A549 (cell line): ENCODE data around the gene ADAMTS16. TPM values are rescaled to one million over a fixed set of nuclear protein-coding genes. Genes with fewer than 3 reads are reported as not detected.
A peak's percentile ranks its signal among the peaks of the same experiment; 100 is the strongest.

Source experiments
- ATAC-seq, 2 experiments: fragments of 200-7000 bp in 1 of 2; fragments of >200 bp in 1 of 2; cut with Nextera tagmentation in 1 of 2; cut with Tn5 transposase in 1 of 2; 3 replicates each; pipeline versions ENCODE4 v1.8.0 to v1.9.1; 2018 to 2020; ENCODE audit warnings: mild to moderate bottlenecking in 1 of 2, moderate library complexity in 1 of 2
- CTCF ChIA-PET: fragments of 300-600 bp; sonication (Branson Sonifier 250); formaldehyde crosslinking; extraction: SDS; loops from one replicate; lab custom pipeline; 2021; ENCODE audit warnings: antibody characterized with exemption, inconsistent platforms; lab: Yijun Ruan, JAX
- POLR2A ChIA-PET: fragments of 350-600 bp; formaldehyde crosslinking; extraction: SDS; loops from one replicate; lab custom pipeline; 2021; ENCODE audit warnings: antibody characterized with exemption, inconsistent platforms; lab: Yijun Ruan, JAX
- DNase-seq, 2 experiments: peaks; one replicate each; pipeline versions ENCODE4 v3.0.0 to v3.0.0-alpha.2; 2011 to 2016; ENCODE audit warnings: low read depth in 1 of 2, low spot score in 1 of 2
- FAIRE-seq: peaks from 2 replicates; lab custom pipeline; 2011; peaks lifted over from hg19 to GRCh38; lab: Jason Lieb, UNC
- H3K27ac ChIP-seq, 2 experiments: fragments of >200 bp; sonication (Bioruptor Twin); formaldehyde crosslinking; 3 replicates each; pipeline ENCODE4 v1.5.1; 2016 to 2017
- H3K4me1 ChIP-seq: fragments of >200 bp; sonication (Bioruptor Twin); formaldehyde crosslinking; 3 replicates; pipeline ENCODE4 v1.6.1; 2016
- H3K4me2 ChIP-seq: fragments of >200 bp; sonication (Bioruptor Twin); formaldehyde crosslinking; 3 replicates; pipeline ENCODE4 v1.6.1; 2016
- H3K4me3 ChIP-seq: fragments of >200 bp; sonication (Bioruptor Twin); formaldehyde crosslinking; 3 replicates; pipeline ENCODE4 v1.5.1; 2016
- H3K9me3 ChIP-seq: fragments of >200 bp; sonication (Bioruptor Twin); formaldehyde crosslinking; 3 replicates; pipeline ENCODE4 v1.6.1; 2016
- CBX8 ChIP-seq: fragments of 200-600 bp; sonication (generic); IDR thresholded peaks from 2 replicates; pipeline ENCODE4 v1.6.1; 2016
- CTCF ChIP-seq: fragments of >200 bp; sonication (Bioruptor Twin); formaldehyde crosslinking; IDR thresholded peaks from 3 replicates; pipeline ENCODE4 v1.5.1; 2016
- EHF ChIP-seq: fragments of 250-450 bp; sonication (Bioruptor Pico); IDR thresholded peaks from 2 replicates; pipeline ENCODE4 v1.5.0; 2020; ENCODE audit warnings: mild to moderate bottlenecking
- EHMT2 ChIP-seq: fragments of 200-600 bp; sonication (generic); IDR thresholded peaks from 2 replicates; pipeline ENCODE4 v1.6.1; 2016; ENCODE audit warnings: antibody characterized with exemption, low read depth, mild to moderate bottlenecking, moderate library complexity
- ESRRA ChIP-seq: fragments of 150-350 bp; IDR thresholded peaks from 2 replicates; pipeline ENCODE4 v1.6.1; 2014; ENCODE audit warnings: mild to moderate bottlenecking, low read length, borderline replicate concordance
- FOSB ChIP-seq: fragments of 250-450 bp; sonication (Bioruptor Pico); IDR thresholded peaks from 2 replicates; pipeline ENCODE4 v1.5.0; 2020; ENCODE audit warnings: mild to moderate bottlenecking, moderate library complexity
- FOSL2 ChIP-seq, 2 experiments: fragments of 450-650 bp in 1 of 2; fragments of >200 bp in 1 of 2; sonication (Bioruptor Twin) in 1 of 2; formaldehyde crosslinking; IDR thresholded peaks; 2 replicates each; pipeline versions ENCODE4 v1.5.0 to v1.6.1; 2016 to 2020; ENCODE audit warnings: mild to moderate bottlenecking in 1 of 2, moderate library complexity in 1 of 2
- FOXS1 ChIP-seq: fragments of 250-450 bp; sonication (Bioruptor Pico); IDR thresholded peaks from 2 replicates; pipeline ENCODE4 v1.5.0; 2020; ENCODE audit warnings: mild to moderate bottlenecking, moderate library complexity
- HMGXB4 ChIP-seq: fragments of 250-450 bp; sonication (Bioruptor Pico); IDR thresholded peaks from 2 replicates; pipeline ENCODE4 v1.5.0; 2021; ENCODE audit warnings: mild to moderate bottlenecking, moderate library complexity, borderline replicate concordance
- HOXB13 ChIP-seq: fragments of 250-450 bp; sonication (Bioruptor Pico); IDR thresholded peaks from 2 replicates; pipeline ENCODE4 v1.5.0; 2020; ENCODE audit warnings: low read depth, mild to moderate bottlenecking, moderate library complexity
- MYC ChIP-seq: IDR thresholded peaks from 2 replicates; pipeline ENCODE4 v1.6.1; 2012; ENCODE audit warnings: mild to moderate bottlenecking, inconsistent platforms, low read length, improper control_type of control experiment, borderline replicate concordance
- NFE2L2 ChIP-seq: fragments of 150-350 bp; conservative IDR thresholded peaks from 2 replicates; pipeline ENCODE4 v1.6.1; 2014; ENCODE audit warnings: low read length
- NR3C1 ChIP-seq: fragments of >200 bp; sonication (Bioruptor Twin); formaldehyde crosslinking; IDR thresholded peaks from 3 replicates; pipeline ENCODE4 v1.6.1; 2017
- POLR2AphosphoS2 ChIP-seq: conservative IDR thresholded peaks from 2 replicates; pipeline ENCODE4 v1.6.1; 2012; ENCODE audit warnings: low read length, improper control_type of control experiment, inconsistent platforms
- REST ChIP-seq: fragments of 200-600 bp; sonication (generic); IDR thresholded peaks from 2 replicates; pipeline ENCODE4 v1.6.1; 2016; ENCODE audit warnings: antibody characterized with exemption, mild to moderate bottlenecking, moderate library complexity
- RFX5 ChIP-seq: fragments of 450-650 bp; IDR thresholded peaks from 2 replicates; pipeline ENCODE4 v1.7.1; 2014; ENCODE audit warnings: antibody characterized with exemption, mild to moderate bottlenecking, moderate library complexity
- TP53 ChIP-seq: fragments of 250-450 bp; sonication (Bioruptor Pico); IDR thresholded peaks from 2 replicates; pipeline ENCODE4 v1.5.0; 2021; ENCODE audit warnings: mild to moderate bottlenecking, moderate library complexity
- ZNF302 ChIP-seq: fragments of 250-450 bp; sonication (Bioruptor Pico); IDR thresholded peaks from 2 replicates; pipeline ENCODE4 v1.9.0; 2021; ENCODE audit warnings: inconsistent platforms, mild to moderate bottlenecking, moderate library complexity
- WGBS: methylation state at CpG from one replicate; pipeline ENCODE4 v1.1.6; 2017; ENCODE audit errors: missing lambda C conversion rate; 5-methylcytosine and 5-hydroxymethylcytosine counted together
- polyA plus RNA-seq, 4 experiments: library from polyadenylated mRNA; depleted of rRNA in 3 of 4; stranded (reverse); fragments of >200 nt; fragmentation: RNase III in 1 of 4; extraction: RNeasy Plus Mini Kit Qiagen cat#74134 plus additional on column Dnase treatment in 1 of 4; gene quantifications; 2 replicates in 3 of 4; 3 replicates in 1 of 4; pipeline ENCODE4 v1.2.3, GENCODE V29; 2011 to 2017
- TF ChIP-seq, protein P1 (sequence below): IDR thresholded peaks from 2 replicates; pipeline ENCODE4 v1.6.1; 2012
- TF ChIP-seq, protein P2 (sequence below): fragments of >200 bp; sonication (Bioruptor Twin); formaldehyde crosslinking; IDR thresholded peaks from 2 replicates; pipeline ENCODE4 v1.6.1; 2016

ADAMTS16 gene
- polyA plus RNA-seq, 2 of the 4 experiments (the other 2 are of a cell fraction) = 0.71 to 1.0 TPM

DNA sequence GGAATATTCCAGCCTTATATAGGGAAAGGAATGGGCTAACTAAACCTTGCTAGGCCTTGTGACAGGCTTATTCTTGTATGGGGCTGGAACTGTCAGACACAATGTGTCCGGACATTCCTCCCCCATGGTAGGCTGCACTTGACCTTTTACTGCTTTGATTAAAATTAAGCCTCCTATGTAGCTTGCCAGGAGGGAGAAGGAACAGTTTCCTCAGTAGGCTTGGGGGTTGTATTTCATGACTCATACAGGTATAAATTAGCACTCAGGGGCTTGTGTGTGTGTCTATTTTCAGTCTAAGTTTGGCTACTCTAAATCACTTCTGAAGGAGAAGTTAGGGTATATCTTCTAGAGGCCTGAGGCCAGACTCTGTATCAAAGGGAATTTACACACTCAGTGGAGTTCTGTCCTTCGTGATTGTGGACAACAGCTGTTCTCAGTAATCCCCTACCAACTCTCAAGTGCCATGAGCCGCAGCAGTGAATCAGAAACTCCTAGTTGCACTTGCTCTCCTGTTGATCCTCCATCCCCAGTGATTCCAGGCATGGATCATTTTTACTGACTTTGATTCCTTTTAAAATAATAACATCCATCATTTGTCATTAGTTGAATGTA, 16.4 kb downstream of the ADAMTS16 start:
- FAIRE-seq (no peak), ATAC-seq (no peak), DNase-seq (no peak)
- Histone ChIP-seq H3K9me3 (peaks cover 3% of the 10 kb centered on the region; the same call in 1 of the 3 replicates), H3K4me1 (peaks cover 13% of the 10 kb centered on the region; the same call in 2 of the 3 replicates), H3K4me2 (no peak overlapping the region), H3K27ac (no peak overlapping the region), H3K4me3 (no peak overlapping the region)
- ChIA-PET CTCF (interaction anchor here (0.8 to 1.4 kb wide), 2 partner anchors 12 to 195 kb away, joined by 3 read pairs; no protein-coding TSS in a partner anchor), POLR2A (no interaction called here)
- WGBS = 59% methylated on average over 3 of the region's 3 CpGs
- TF ChIP-seq HOXB13 (CRISPR knock-in tag) (no peak), EHMT2 (no peak), REST (no peak), RFX5 (no peak), HMGXB4 (no peak), CTCF (no peak), POLR2AphosphoS2 (no peak), ZNF302 (no peak), MYC (no peak), NR3C1 (no peak), FOSB (CRISPR knock-in tag) (no peak), TP53 (CRISPR knock-in tag) (no peak), FOXS1 (CRISPR knock-in tag) (no peak)
- TF ChIP-seq, protein P1, sequence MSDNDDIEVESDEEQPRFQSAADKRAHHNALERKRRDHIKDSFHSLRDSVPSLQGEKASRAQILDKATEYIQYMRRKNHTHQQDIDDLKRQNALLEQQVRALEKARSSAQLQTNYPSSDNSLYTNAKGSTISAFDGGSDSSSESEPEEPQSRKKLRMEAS = no peak
- TF ChIP-seq, protein P2, sequence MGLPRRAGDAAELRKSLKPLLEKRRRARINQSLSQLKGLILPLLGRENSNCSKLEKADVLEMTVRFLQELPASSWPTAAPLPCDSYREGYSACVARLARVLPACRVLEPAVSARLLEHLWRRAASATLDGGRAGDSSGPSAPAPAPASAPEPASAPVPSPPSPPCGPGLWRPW = no peak

DNA sequence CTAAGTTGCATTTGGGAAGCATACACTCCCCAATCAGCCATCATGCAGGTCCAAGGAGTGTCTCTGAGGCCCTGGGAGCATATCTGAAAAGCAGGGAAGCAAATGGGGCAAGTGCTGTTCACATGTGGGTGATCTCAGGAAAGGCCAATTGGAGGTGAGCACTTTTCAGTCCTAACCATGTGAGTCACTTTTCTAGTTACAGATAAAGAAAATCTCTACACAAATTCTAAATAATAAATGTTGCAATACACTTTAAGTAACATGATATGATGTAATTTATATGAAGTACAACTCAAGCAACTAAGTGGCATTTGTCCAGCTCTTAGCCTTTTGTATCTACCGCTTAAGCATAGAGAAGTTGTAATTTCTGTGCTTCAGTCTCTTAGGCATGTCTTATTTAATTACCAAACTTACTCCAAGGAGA, 18.4 kb downstream of the ADAMTS16 start:
- Histone ChIP-seq H3K4me2 (peak overlapping the region; percentile 18; the same call in 1 of the 3 replicates), H3K27ac (0 out of 6 replicates have a peak overlapping the region, but pooled peaks of 1 of the 2 experiments have one; percentile 15), H3K9me3 (no peaks in the 10 kb centered on the region), H3K4me1 (peaks cover 13% of the 10 kb centered on the region; the same call in 2 of the 3 replicates), H3K4me3 (no peak overlapping the region)
- FAIRE-seq (no peak), ATAC-seq (no peak), DNase-seq (no peak)
- 86% methylated on average over 1 of the region's 1 CpG for WGBS
- POLR2A ChIA-PET = no interaction called here
- TF ChIP-seq CBX8 (no peak), ESRRA (no peak), EHF (no peak), NFE2L2 (no peak), FOSL2 (IDR thresholded peaks at IDR 0.05) (no peak), FOSL2 (CRISPR knock-in tag; IDR thresholded peaks at IDR 0.05) (no peak)
- CTCF ChIA-PET = no interaction called here
